ENCODE results near the gene SLC6A3. TPM values are rescaled to one million over a fixed set of nuclear protein-coding genes. Genes with fewer than 3 reads are reported as not detected.
A peak's percentile ranks its signal among the peaks of the same experiment; 100 is the strongest.

Gene SLC6A3
- total RNA-seq, 4 donors from 2014 or later: 0.20 to 0.90 TPM; not detected in 2

- WGBS, 2 donors: 88 to 97% methylated on average over 12 of the region's 12 CpGs
- no peak for TF ChIP-seq POLR2A (IDR thresholded peaks at IDR 0.05)
- no peak for TF ChIP-seq EP300 (IDR thresholded peaks at IDR 0.05)
- TF ChIP-seq, protein P1, sequence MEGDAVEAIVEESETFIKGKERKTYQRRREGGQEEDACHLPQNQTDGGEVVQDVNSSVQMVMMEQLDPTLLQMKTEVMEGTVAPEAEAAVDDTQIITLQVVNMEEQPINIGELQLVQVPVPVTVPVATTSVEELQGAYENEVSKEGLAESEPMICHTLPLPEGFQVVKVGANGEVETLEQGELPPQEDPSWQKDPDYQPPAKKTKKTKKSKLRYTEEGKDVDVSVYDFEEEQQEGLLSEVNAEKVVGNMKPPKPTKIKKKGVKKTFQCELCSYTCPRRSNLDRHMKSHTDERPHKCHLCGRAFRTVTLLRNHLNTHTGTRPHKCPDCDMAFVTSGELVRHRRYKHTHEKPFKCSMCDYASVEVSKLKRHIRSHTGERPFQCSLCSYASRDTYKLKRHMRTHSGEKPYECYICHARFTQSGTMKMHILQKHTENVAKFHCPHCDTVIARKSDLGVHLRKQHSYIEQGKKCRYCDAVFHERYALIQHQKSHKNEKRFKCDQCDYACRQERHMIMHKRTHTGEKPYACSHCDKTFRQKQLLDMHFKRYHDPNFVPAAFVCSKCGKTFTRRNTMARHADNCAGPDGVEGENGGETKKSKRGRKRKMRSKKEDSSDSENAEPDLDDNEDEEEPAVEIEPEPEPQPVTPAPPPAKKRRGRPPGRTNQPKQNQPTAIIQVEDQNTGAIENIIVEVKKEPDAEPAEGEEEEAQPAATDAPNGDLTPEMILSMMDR (IDR thresholded peaks at IDR 0.05): no peak
- Histone ChIP-seq H3K4me3 (no peak overlapping the region), H3K27me3 (no peaks in the 10 kb centered on the region), H3K4me1 (peaks cover 0 to 11% (median 0%) of the 10 kb centered on the region in 4 donors), H3K9me3 (no peaks in the 10 kb centered on the region), H3K36me3 (peaks cover 0 to 51% (median 8%) of the 10 kb centered on the region in 3 donors), H3K27ac (no peak overlapping the region)
- no peak for DNase-seq (ENCODE audit: low spot score in 2 of 2)
Measured at GRCh38 chr5:1481959-1482331, 36.7 kb upstream of the SLC6A3 start.

DNA sequence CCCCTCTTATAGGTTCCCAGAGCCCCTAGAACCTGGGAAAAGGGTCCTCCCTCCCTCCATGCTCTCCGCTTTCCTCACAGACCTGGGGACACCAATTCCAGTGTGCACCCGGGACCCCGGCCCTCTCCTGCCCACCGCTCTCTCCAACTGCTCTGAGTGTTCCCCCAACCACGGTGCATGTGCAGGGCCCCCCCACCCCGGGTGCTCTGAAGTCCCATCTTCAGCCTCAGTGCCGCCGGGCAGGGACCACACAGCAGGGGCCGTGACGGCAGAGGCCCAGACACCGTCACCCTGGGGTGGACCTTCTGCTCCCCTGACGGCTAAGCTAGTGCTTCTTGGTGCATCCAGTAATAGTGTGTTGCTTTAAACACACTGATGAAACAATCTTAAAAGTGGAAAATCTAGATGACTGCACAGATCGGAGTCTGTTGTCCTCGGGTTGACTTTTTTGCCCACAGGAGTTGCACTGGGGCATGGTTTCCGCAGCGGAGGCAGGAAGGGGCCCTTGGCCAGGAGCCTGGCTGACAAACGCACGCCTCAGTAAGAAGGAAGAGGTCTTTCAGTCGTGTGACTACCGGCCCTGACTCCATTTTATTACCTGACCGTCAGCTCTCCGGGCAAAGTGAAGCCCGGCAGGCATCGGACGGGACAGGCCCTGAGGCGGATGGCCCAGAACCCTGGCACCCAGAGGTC lies 36.2 kb upstream of the SLC6A3 start:
- Histone ChIP-seq H3K4me1 (peaks cover 0 to 11% (median 0%) of the 10 kb centered on the region in 4 donors), H3K27ac (peak overlapping the region in 1 of 4 donors; percentile 26), H3K27me3 (no peaks in the 10 kb centered on the region), H3K9me3 (no peaks in the 10 kb centered on the region), H3K36me3 (peaks cover 0 to 51% (median 8%) of the 10 kb centered on the region in 3 donors), H3K4me3 (no peak overlapping the region)
- 86 to 95% methylated on average over 24 to 26 of the region's 26 CpGs for WGBS, 2 donors
- no peak for TF ChIP-seq EP300 (IDR thresholded peaks at IDR 0.05)
- TF ChIP-seq POLR2A (IDR thresholded peaks at IDR 0.05): no peak
- TF ChIP-seq, protein P1 (IDR thresholded peaks at IDR 0.05): no peak
- DNase-seq (ENCODE audit: low spot score in 2 of 2): no peak

DNA sequence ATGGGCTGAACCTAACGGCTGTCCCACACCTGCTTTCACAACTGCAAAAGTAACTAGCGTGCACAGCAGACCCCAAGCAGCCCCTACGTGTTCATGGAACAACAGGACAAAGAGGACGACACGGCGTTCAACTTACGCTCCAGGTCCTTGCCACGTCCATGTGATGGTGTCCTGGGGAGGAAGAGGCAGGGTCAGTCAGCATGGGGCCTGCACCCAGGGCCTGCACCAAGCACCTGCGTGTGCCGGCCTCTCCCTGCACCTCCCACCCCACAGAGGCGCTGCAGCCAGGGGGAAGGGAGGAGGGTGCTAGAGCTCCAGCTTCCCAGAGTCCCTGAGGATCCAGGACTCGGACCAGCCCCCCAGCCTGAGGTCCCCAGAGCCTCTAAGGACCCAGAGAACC lies 35.6 kb upstream of the SLC6A3 start:
- peaks cover 0 to 11% (median 0%) of the 10 kb centered on the region in 4 donors for H3K4me1 ChIP-seq
- DNase-seq (ENCODE audit: low spot score in 2 of 2): no peak
- H3K36me3 ChIP-seq: peaks cover 0 to 51% (median 6%) of the 10 kb centered on the region in 3 donors
- no peak overlapping the region for H3K4me3 ChIP-seq
- peak overlapping the region in 1 of 4 donors; percentile 26 for H3K27ac ChIP-seq
- WGBS, 2 donors: 86 to 93% methylated on average over 11 of the region's 12 CpGs
- TF ChIP-seq, protein P1 (IDR thresholded peaks at IDR 0.05): no peak
- TF ChIP-seq POLR2A (IDR thresholded peaks at IDR 0.05): no peak
- TF ChIP-seq EP300 (IDR thresholded peaks at IDR 0.05): no peak
- H3K9me3 ChIP-seq: no peaks in the 10 kb centered on the region
- no peaks in the 10 kb centered on the region for H3K27me3 ChIP-seq

DNA sequence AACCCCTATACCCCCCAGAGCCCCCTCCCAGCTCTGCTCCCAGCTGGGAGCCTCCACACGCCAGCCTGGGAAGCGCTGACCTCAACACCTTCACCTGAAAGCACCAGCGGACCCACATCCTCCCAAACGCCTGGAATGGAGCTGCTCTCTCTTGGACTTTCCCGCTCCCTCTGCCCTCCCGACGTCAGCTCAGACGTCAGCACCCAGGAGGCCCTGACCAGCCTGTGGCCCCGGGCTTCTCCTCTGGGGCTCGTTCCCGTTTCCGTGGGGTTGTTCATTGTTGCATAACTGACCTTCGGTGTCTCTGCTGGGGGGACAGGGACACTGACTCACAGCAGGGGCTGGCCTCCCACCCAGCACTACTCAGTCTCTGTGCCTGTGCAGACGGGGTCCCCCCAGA lies 35.0 kb upstream of the SLC6A3 start:
- TF ChIP-seq, protein P1 (IDR thresholded peaks at IDR 0.05): no peak
- TF ChIP-seq POLR2A (IDR thresholded peaks at IDR 0.05): no peak
- TF ChIP-seq EP300 (IDR thresholded peaks at IDR 0.05): peak in 1 of 2 donors; percentile 67
- Histone ChIP-seq H3K27me3 (no peaks in the 10 kb centered on the region), H3K9me3 (no peaks in the 10 kb centered on the region), H3K4me1 (peaks cover 0 to 11% (median 0%) of the 10 kb centered on the region in 4 donors), H3K36me3 (peaks cover 0 to 52% (median 6%) of the 10 kb centered on the region in 3 donors), H3K4me3 (no peak overlapping the region), H3K27ac (peak overlapping the region in 3 of 4 donors; percentile 22 to 58 (median 26))
- WGBS, 2 donors: 50 to 62% methylated on average over 13 to 14 of the region's 14 CpGs
- DNase-seq (ENCODE audit: low spot score in 2 of 2): no peak

- TF ChIP-seq EP300 (IDR thresholded peaks at IDR 0.05) (peak; percentile 53 to 73), POLR2A (IDR thresholded peaks at IDR 0.05) (no peak)
- TF ChIP-seq, protein P1 (IDR thresholded peaks at IDR 0.05): peak; percentile 27 to 74 (median 63)
- no peaks in the 10 kb centered on the region for H3K9me3 ChIP-seq
- 48 to 50% methylated on average over 21 of the region's 21 CpGs for WGBS, 2 donors
- no peaks in the 10 kb centered on the region for H3K27me3 ChIP-seq
- H3K4me1 ChIP-seq: peaks cover 0 to 11% (median 0%) of the 10 kb centered on the region in 4 donors
- H3K4me3 ChIP-seq: no peak overlapping the region
- H3K36me3 ChIP-seq: peaks cover 0 to 52% (median 6%) of the 10 kb centered on the region in 3 donors
- DNase-seq (ENCODE audit: low spot score in 2 of 2): peak in 1 of 2 donors; percentile 45
- H3K27ac ChIP-seq: peak overlapping the region in 3 of 4 donors; percentile 22 to 58 (median 26)
Measured at GRCh38 chr5:1479581-1480188, 34.4 kb upstream of the SLC6A3 start.

All from tibial nerve (tissue), 4 donors.